Keratinocyte (primary cell): ENCODE data around the gene ENTR1. TPM values are rescaled to one million over a fixed set of nuclear protein-coding genes. Genes with fewer than 3 reads are reported as not detected.

Source experiments
- DNase-seq: peaks from one replicate; pipeline ENCODE4 v3.0.0-alpha.2; 2011; ENCODE audit warnings: low read depth, missing footprints, low spot score
- FAIRE-seq: peaks from 2 replicates; lab custom pipeline; 2011; peaks lifted over from hg19 to GRCh38; lab: Jason Lieb, UNC
- H2AFZ ChIP-seq: 2 replicates; pipeline ENCODE4 v1.6.0; 2012; ENCODE audit warnings: low read length, control low read depth, inconsistent platforms; ENCODE audit not compliant: control insufficient read depth
- H3K27ac ChIP-seq: 2 replicates; pipeline ENCODE4 v1.5.1; 2011; ENCODE audit warnings: low read length; ENCODE audit not compliant: control insufficient read depth, insufficient read depth
- H3K27me3 ChIP-seq: 3 replicates; pipeline ENCODE4 v1.6.0; 2011; ENCODE audit warnings: low read length; ENCODE audit not compliant: control insufficient read depth, insufficient read depth; ENCODE audit errors: extremely low read depth
- H3K36me3 ChIP-seq, 2 experiments: 2 replicates in 1 of 2; 3 replicates in 1 of 2; pipeline ENCODE4 v1.5.1; 2011; ENCODE audit warnings: low read length in 2 of 2, mild to moderate bottlenecking in 1 of 2; ENCODE audit not compliant: control insufficient read depth in 2 of 2, insufficient read depth in 2 of 2; ENCODE audit errors: extremely low read depth in 1 of 2
- H3K4me1 ChIP-seq: 3 replicates; pipeline ENCODE4 v1.5.1; 2011; ENCODE audit warnings: low read length; ENCODE audit not compliant: control insufficient read depth, insufficient read depth; ENCODE audit errors: extremely low read depth
- H3K4me2 ChIP-seq: 3 replicates; pipeline ENCODE4 v1.6.0; 2011; ENCODE audit warnings: low read depth, low read length; ENCODE audit not compliant: control insufficient read depth, insufficient read depth; ENCODE audit errors: extremely low read depth
- H3K4me3 ChIP-seq, 3 experiments: fragments of 200-600 bp in 1 of 3; sonication (generic) in 1 of 3; 2 replicates in 2 of 3; 3 replicates in 1 of 3; pipeline ENCODE4 v1.5.1; 2011 to 2016; ENCODE audit warnings: low read length in 3 of 3, mild to moderate bottlenecking in 3 of 3, control low read depth in 2 of 3, inconsistent platforms in 1 of 3, low read depth in 1 of 3, mixed read lengths in 1 of 3, mixed run types in 1 of 3, moderate library complexity in 1 of 3; ENCODE audit not compliant: control insufficient read depth in 2 of 3, insufficient read depth in 2 of 3; ENCODE audit errors: extremely low read depth in 1 of 3
- H3K79me2 ChIP-seq: 2 replicates; pipeline ENCODE4 v1.6.0; 2012; ENCODE audit warnings: low read length; ENCODE audit not compliant: control insufficient read depth, insufficient read depth
- H3K9ac ChIP-seq: 3 replicates; pipeline ENCODE4 v1.6.0; 2011; ENCODE audit warnings: low read length; ENCODE audit not compliant: control insufficient read depth, insufficient read depth; ENCODE audit errors: extremely low read depth
- H3K9me1 ChIP-seq: 3 replicates; pipeline ENCODE4 v1.6.0; 2011; ENCODE audit warnings: low read length; ENCODE audit not compliant: control insufficient read depth, insufficient read depth; ENCODE audit errors: extremely low read depth
- H3K9me3 ChIP-seq: 2 replicates; pipeline ENCODE4 v1.5.1; 2012; ENCODE audit warnings: low read depth, low read length; ENCODE audit not compliant: control insufficient read depth
- H4K20me1 ChIP-seq: 3 replicates; pipeline ENCODE4 v1.6.0; 2011; ENCODE audit warnings: low read length; ENCODE audit not compliant: control insufficient read depth, insufficient read depth; ENCODE audit errors: extremely low read depth
- CTCF ChIP-seq, 3 experiments: IDR thresholded peaks in 1 of 3; conservative IDR thresholded peaks in 1 of 3; optimal IDR thresholded peaks in 1 of 3; 2 replicates in 2 of 3; 3 replicates in 1 of 3; pipeline versions ENCODE3 to v1.5.1; 2011; ENCODE audit warnings: low read length in 3 of 3, mild to moderate bottlenecking in 3 of 3, moderate library complexity in 2 of 3, control low read depth in 1 of 3, inconsistent platforms in 1 of 3; ENCODE audit not compliant: insufficient read depth in 2 of 3; ENCODE audit errors: extremely low read depth in 1 of 3
- EZH2 ChIP-seq: IDR thresholded peaks from one replicate; pipeline ENCODE4 v1.6.1; 2012; ENCODE audit warnings: inconsistent platforms, mild to moderate bottlenecking, low read length, moderate library complexity
- dilution Hi-C: fragments of 300-500 bp; cut with MboI; formaldehyde crosslinking; loops from one replicate; pipeline ENCODE4 v1.7.0; 2020; ENCODE audit warnings: low sequenced_read_pairs; ENCODE audit not compliant: extremely low pct_ligation_motif_present
- polyA plus RNA-seq, 5 experiments: library from polyadenylated mRNA; depleted of rRNA in 3 of 5; stranded (reverse) in 3 of 5; stranded (forward) in 1 of 5; unstranded in 1 of 5; fragments of >200 nt; gene quantifications; 1 replicate in 1 of 5; 2 replicates in 3 of 5; 3 replicates in 1 of 5; pipeline versions ENCODE4 v1.2.1 to v1.2.3, GENCODE V29; 2011 to 2012; ENCODE audit warnings: missing spikeins in 2 of 5, low read depth in 1 of 5, low replicate concordance in 1 of 5

ENTR1 gene
- polyA plus RNA-seq, 1 donor (not counting 4 experiments of a cell fraction or from before 2014, with no cell fraction given) = 46.5 TPM

GRCh38 chr9:136457326-136457725, 46.9 kb upstream of the ENTR1 start:
- TF ChIP-seq CTCF (optimal IDR thresholded peaks at IDR 0.05 in 1 of 3, IDR thresholded peaks at IDR 0.05 in 1 of 3, conservative IDR thresholded peaks at IDR 0.05 in 1 of 3; ENCODE audit: extremely low read depth in 1 of 3, insufficient read depth in 2 of 3, low read length in 3 of 3) (no peak), EZH2 (no peak)
- Histone ChIP-seq H3K36me3 (peaks cover 50 to 59% of the 10 kb centered on the region in 2 experiments), H3K27me3 (no peaks in the 10 kb centered on the region), H3K9me1 (no peaks in the 10 kb centered on the region), H3K4me3 (no peak overlapping the region), H2AFZ (no peak overlapping the region), H4K20me1 (peaks cover 3% of the 10 kb centered on the region), H3K9me3 (no peaks in the 10 kb centered on the region), H3K27ac (no peak overlapping the region), H3K4me2 (no peak overlapping the region), H3K4me1 (no peaks in the 10 kb centered on the region), H3K9ac (no peak overlapping the region), H3K79me2 (peaks cover 1% of the 10 kb centered on the region)
- dilution Hi-C loops = no loop called here
- DNase-seq (no peak), FAIRE-seq (no peak)

GRCh38 chr9:136456258-136456657, 45.8 kb upstream of the ENTR1 start:
- no peak overlapping the region for H3K27ac ChIP-seq
- peaks cover 50 to 59% of the 10 kb centered on the region in 2 experiments for H3K36me3 ChIP-seq
- no peak overlapping the region for H3K4me3 ChIP-seq
- peaks cover 3% of the 10 kb centered on the region for H4K20me1 ChIP-seq
- no peaks in the 10 kb centered on the region for H3K4me1 ChIP-seq
- DNase-seq = no peak
- dilution Hi-C loops = no loop called here
- no peak for TF ChIP-seq EZH2
- TF ChIP-seq CTCF (optimal IDR thresholded peaks at IDR 0.05 in 1 of 3, IDR thresholded peaks at IDR 0.05 in 1 of 3, conservative IDR thresholded peaks at IDR 0.05 in 1 of 3; ENCODE audit: extremely low read depth in 1 of 3, insufficient read depth in 2 of 3, low read length in 3 of 3) = no peak
- no peak overlapping the region for H3K4me2 ChIP-seq
- no peaks in the 10 kb centered on the region for H3K79me2 ChIP-seq
- H3K9ac ChIP-seq = no peak overlapping the region
- no peak for FAIRE-seq
- H2AFZ ChIP-seq = no peak overlapping the region
- no peaks in the 10 kb centered on the region for H3K9me3 ChIP-seq
- no peaks in the 10 kb centered on the region for H3K9me1 ChIP-seq
- H3K27me3 ChIP-seq = no peaks in the 10 kb centered on the region
